Astrocyte of the cerebellum (primary cell): ENCODE measurements around the gene OLIG2.
A peak's percentile ranks its signal among the peaks of the same experiment; 100 is the strongest.

Experiments used
- DNase-seq: peaks from one replicate; pipeline ENCODE4 v3.0.0-alpha.2; 2011; ENCODE audit warnings: low read depth
- H3K4me3 ChIP-seq: 2 replicates; pipeline ENCODE4 v1.5.1; 2011; ENCODE audit warnings: mild to moderate bottlenecking, low read depth, low read length, moderate library complexity
- in situ Hi-C: cut with HindIII; loops from 2 replicates; pipeline ENCODE4 v1.10.0; 2017; ENCODE audit warnings: low sequenced_read_pairs
- TF ChIP-seq, protein P1 (sequence below): IDR thresholded peaks from 2 replicates; pipeline ENCODE4 v1.5.1; 2012; ENCODE audit warnings: low read length, low read depth, moderate library complexity, mild to moderate bottlenecking; ENCODE audit errors: missing control alignments

Gene OLIG2

DNA sequence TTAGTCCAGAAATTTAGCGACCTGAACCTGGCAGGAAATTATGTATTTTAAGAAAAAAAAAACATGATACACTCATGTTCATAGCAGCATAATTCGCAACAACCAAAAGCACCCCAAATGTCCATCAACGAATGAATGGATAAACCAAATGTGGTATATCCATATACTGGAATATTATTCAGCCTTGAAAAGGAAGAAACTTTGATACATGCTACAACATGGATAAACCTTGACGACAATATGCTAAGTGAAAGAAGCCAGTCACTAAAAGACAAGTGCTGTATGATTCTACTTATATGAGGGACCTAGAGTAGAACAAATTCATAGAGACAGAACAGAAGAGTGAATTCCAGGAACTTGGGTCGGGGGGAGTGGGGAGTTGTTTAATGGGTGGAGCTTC is 43.5 kb downstream of the OLIG2 start:
- no peak overlapping the region for H3K4me3 ChIP-seq
- TF ChIP-seq, protein P1, sequence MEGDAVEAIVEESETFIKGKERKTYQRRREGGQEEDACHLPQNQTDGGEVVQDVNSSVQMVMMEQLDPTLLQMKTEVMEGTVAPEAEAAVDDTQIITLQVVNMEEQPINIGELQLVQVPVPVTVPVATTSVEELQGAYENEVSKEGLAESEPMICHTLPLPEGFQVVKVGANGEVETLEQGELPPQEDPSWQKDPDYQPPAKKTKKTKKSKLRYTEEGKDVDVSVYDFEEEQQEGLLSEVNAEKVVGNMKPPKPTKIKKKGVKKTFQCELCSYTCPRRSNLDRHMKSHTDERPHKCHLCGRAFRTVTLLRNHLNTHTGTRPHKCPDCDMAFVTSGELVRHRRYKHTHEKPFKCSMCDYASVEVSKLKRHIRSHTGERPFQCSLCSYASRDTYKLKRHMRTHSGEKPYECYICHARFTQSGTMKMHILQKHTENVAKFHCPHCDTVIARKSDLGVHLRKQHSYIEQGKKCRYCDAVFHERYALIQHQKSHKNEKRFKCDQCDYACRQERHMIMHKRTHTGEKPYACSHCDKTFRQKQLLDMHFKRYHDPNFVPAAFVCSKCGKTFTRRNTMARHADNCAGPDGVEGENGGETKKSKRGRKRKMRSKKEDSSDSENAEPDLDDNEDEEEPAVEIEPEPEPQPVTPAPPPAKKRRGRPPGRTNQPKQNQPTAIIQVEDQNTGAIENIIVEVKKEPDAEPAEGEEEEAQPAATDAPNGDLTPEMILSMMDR, result no peak
- in situ Hi-C loops, result no loop called here

DNA sequence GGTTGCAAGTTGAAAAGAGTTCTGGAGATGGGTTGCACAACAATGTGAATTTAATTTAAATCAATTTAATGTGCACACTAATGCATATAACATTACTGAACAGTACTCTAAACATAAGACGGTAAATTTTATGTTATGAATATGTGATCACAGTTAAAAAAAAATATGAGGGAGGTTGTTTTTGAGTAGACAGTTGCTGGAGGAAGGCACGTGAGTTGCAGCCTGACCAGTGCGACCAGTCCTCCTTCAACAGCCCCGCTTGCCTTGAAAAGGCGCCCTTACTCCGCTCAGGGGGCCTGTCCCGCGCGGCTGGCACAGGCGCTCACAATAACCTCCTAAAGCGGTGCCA is 43.9 kb downstream of the OLIG2 start:
- in situ Hi-C loops, result no loop called here
- H3K4me3 ChIP-seq, result no peak overlapping the region
- TF ChIP-seq, protein P1, result no peak
- no peak for DNase-seq

More for the DNA sequence above, 43.5 kb downstream of the OLIG2 start:
- DNase-seq, result no peak

DNA sequence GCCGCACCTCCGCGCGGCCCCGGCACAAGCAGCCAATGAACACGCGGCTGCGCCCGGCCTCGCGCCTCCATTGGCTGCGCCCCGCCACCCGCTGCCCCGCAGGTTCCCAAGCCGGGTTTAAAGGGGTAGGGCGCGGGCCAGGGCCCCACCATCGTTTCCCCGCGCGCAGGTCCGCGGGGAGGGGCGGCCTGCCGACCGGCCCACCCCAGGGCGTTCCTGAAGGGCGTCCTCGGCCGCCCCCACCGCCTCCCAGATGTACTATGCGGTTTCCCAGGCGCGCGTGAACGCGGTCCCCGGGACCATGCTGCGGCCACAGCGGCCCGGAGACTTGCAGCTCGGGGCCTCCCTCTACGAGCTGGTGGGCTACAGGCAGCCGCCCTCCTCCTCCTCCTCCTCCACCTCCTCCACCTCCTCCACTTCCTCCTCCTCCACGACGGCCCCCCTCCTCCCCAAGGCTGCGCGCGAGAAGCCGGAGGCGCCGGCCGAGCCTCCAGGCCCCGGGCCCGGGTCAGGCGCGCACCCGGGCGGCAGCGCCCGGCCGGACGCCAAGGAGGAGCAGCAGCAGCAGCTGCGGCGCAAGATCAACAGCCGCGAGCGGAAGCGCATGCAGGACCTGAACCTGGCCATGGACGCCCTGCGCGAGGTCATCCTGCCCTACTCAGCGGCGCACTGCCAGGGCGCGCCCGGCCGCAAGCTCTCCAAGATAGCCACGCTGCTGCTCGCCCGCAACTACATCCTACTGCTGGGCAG is 44.4 kb downstream of the OLIG2 start, which contains the start of gene OLIG1:
OLIG1 (plus strand) TSS at position 148 of the 750 bp plus-strand sequence; CDS start at position 254, 106 bp downstream.
- no peak within 1 kb of the TSS for H3K4me3 ChIP-seq
- in situ Hi-C loops, result no loop called here
- TF ChIP-seq, protein P1, result no peak
- DNase-seq, result no peak

DNA sequence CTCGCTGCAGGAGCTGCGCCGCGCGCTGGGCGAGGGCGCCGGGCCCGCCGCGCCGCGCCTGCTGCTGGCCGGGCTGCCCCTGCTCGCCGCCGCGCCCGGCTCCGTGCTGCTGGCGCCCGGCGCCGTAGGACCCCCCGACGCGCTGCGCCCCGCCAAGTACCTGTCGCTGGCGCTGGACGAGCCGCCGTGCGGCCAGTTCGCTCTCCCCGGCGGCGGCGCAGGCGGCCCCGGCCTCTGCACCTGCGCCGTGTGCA is 44.9 kb downstream of the OLIG2 start:
- no peak for DNase-seq

DNA sequence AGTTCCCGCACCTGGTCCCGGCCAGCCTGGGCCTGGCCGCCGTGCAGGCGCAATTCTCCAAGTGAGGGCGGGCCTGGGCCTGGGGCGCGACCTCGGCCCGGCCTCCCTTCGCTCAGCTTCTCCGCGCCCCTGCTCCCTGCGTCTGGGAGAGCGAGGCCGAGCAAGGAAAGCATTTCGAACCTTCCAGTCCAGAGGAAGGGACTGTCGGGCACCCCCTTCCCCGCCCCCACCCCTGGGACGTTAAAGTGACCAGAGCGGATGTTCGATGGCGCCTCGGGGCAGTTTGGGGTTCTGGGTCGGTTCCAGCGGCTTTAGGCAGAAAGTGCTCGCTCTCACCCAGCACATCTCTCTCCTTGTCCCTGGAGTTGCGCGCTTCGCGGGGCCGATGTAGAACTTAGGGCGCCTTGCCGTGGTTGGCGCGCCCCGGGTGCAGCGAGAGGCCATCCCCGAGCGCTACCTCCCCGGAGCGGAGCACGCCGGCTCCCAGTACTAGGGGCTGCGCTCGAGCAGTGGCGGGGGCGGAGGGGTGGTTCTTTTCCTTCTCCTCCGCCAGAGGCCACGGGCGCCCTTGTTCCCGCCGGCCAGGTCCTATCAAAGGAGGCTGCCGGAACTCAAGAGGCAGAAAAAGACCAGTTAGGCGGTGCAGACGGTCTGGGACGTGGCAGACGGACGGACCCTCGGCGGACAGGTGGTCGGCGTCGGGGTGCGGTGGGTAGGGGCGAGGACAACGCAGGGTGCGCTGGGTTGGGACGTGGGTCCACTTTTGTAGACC is 45.4 kb downstream of the OLIG2 start:
- in situ Hi-C loops, result no loop called here
- no peak overlapping the region for H3K4me3 ChIP-seq
- TF ChIP-seq, protein P1, result no peak
- no peak for DNase-seq

More for the DNA sequence above, 44.9 kb downstream of the OLIG2 start:
- TF ChIP-seq, protein P1, result no peak
- in situ Hi-C loops, result no loop called here
- no peak overlapping the region for H3K4me3 ChIP-seq

DNA sequence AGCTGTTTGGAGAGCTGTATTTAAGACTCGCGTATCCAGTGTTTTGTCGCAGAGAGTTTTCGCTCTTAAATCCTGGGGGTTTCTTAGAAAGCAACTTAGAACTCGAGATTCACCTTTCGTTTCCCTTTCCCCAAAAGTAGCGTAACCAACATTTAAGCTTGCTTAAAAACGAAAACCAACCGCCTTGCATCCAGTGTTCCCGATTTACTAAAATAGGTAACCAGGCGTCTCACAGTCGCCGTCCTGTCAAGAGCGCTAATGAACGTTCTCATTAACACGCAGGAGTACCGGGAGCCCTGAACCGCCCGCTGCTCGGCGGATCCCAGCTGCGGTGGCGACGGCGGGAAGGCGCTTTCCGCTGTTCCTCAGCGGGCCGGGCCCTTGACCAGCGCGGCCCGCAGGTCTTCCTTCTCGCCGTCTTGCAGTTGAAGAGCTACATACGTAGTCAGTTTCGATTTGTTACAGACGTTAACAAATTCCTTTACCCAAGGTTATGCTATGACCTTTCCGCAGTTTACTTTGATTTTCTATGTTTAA is 46.1 kb downstream of the OLIG2 start:
- in situ Hi-C loops, result no loop called here

More for the DNA sequence above, 46.1 kb downstream of the OLIG2 start:
- no peak for DNase-seq
- peak overlapping the region; percentile 21 for H3K4me3 ChIP-seq
- TF ChIP-seq, protein P1, result no peak
